Activated CD8-positive, alpha-beta memory T cell treated with anti-CD3 and anti-CD28 coated beads for 36 hours (primary cell): Measurements from ENCODE around the gene EEF1AKMT2. TPM values are rescaled to one million over a fixed set of nuclear protein-coding genes. Genes with fewer than 3 reads are reported as not detected.

ENCODE experiments used
- CTCF ChIA-PET: fragments of 350-600 bp; sonication (Branson Sonifier 250); formaldehyde crosslinking; loops from one replicate; lab custom pipeline; 2021; ENCODE audit warnings: antibody characterized with exemption; lab: Charles Lee
- POLR2A ChIA-PET: fragments of 350-600 bp; sonication (Branson Sonifier 250); formaldehyde crosslinking; loops from one replicate; lab custom pipeline; 2021; ENCODE audit warnings: antibody characterized with exemption; lab: Charles Lee
- total RNA-seq, 2 experiments: library from RNA; stranded (reverse); gene quantifications; one replicate each; pipeline ENCODE4 v1.2.3, GENCODE V29; 2021

EEF1AKMT2 gene
- total RNA-seq, 2 experiments from 2014 or later: 18.7 to 19.1 TPM

DNA sequence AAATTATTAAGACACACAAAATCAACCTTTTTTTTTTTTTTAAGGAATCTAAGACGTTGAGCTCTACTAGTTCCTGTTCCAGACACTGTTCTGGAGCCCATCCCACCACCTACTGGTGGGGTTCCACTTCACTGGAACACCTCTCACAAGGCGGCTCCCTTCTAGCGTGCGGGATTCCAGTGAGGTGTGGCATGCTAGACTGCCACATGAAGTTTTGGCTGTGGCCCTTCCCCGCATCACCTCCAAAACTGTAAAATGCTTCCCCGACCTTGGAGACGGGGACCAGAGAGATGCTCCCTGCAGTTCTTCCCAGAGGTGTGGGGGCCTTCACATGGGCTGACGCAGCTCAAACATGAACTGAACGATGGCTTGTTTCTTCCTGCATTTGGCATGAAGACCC is 60.1 kb downstream of the EEF1AKMT2 start:
- POLR2A ChIA-PET: interaction anchor here (0.6 to 1.6 kb wide), 3 partner anchors 8 to 84 kb away, joined by 3 to 5 read pairs (median 3); no protein-coding TSS in a partner anchor

DNA sequence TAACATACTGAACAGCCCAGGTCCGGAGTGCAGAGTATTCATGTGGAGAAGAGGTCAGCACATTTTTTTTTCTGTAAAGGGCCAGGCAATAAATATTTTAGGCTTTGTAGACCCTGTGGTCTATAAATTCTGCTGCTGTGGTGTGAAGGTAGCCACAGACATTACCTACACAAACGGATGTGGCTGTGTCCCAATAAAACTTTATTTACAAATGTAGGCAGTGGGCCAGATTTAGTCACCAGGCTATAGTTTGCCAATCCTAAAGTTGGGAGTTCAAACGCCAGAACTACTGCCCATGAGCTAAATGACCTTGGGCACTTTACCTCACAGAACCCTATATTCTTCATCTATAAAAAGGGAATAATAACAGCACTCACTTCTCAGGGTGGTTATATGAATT is 60.9 kb downstream of the EEF1AKMT2 start:
- POLR2A ChIA-PET: interaction anchor here (1.6 to 3.2 kb wide), 3 partner anchors 9 to 34 kb away, joined by 3 to 24 read pairs (median 5); no protein-coding TSS in a partner anchor
- CTCF ChIA-PET: interaction anchor here (2.0 to 3.4 kb wide), 2 partner anchors 11 to 12 kb away, joined by 11 to 32 read pairs; no protein-coding TSS in a partner anchor

More for the DNA sequence above, 60.1 kb downstream of the EEF1AKMT2 start:
- CTCF ChIA-PET: interaction anchor here (1.4 to 3.4 kb wide), 3 partner anchors 8 to 13 kb away, joined by 9 to 32 read pairs (median 11); no protein-coding TSS in a partner anchor

DNA sequence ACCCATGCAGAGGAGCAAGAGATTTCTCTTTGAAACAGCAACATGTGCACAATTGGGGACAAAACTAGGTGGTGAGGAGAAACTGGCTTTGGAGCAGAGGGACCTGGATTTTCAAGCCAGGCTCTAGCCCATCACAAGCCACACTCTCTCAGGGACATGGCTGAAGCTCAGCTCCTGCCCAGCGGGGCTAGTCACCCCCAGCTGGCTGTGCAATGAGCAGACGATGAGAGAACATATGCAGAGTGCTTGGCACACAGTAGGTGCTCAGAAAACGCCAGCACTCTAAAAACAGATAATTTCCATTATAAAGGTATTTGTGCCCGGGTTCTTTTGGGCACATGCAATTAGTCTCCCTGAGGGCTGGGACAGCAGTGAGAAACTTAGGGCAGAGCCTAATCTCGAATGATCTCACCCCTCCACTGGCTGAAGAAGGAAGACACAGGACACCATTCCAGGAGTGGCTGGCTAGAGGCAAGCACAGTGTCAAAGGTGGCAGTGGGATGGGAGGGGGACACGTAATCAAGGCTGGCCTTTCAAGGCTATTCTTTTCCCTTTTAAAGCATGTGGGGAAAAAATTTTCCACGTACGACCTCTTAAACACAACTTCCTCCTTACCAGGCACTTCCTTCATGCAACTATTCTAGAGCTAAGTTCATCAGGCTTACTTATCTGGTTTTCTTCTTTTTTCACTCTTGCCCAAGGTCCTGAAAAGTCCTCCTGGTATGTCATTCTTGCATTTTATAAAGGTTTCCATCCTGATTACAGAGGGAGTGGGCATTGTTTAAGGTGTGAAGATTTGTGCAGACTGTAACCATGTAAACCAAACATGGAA is 62.6 kb downstream of the EEF1AKMT2 start:
- CTCF ChIA-PET: interaction anchor here (1.0 to 2.5 kb wide), 6 partner anchors 9 to 40 kb away, joined by 3 to 13 read pairs (median 5); no protein-coding TSS in a partner anchor
- POLR2A ChIA-PET: interaction anchor here (1.0 to 3.2 kb wide), 4 partner anchors 10 to 63 kb away, joined by 3 to 24 read pairs (median 6); partner anchors contain the start of gene EEF1AKMT2

DNA sequence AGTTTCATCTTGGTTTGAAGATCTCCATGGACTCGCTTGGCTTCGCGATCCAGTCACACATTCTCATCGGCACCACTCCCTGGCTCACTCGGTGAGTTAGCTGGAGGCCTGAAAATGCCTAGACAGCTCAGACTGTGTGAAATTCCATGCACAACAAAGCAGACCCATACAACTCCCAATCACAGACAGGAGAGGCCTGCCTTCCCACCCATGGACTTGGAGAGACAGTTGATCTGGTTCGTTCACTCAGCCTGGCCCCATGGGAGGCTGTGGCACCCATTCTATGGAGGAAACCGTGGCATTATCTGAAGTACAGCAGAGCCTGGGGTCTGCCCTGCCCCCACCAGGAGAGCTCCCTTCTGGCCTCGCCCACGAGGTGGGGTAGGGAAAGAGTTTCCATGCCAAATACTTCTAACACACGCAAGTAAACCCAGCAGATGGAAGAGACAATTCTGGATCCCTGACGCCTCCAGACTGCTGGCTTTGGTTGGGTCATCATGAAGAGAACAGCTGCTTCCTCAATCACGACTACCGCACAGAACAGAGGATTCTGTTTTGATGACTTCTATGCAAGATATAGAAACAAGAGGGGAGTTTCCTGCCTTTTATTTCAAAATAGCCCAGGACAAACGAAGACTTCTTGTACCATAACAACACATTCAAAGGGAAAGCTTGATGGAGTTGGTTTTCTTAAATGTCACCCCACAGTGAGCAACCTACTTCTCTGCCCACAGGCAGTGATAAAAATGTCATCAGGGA is 63.4 kb downstream of the EEF1AKMT2 start:
- POLR2A ChIA-PET: interaction anchor here (1.6 to 3.2 kb wide), 2 partner anchors 10 to 39 kb away, joined by 6 to 24 read pairs; no protein-coding TSS in a partner anchor
- CTCF ChIA-PET: interaction anchor here (1.0 to 2.5 kb wide), 5 partner anchors 8 to 39 kb away, joined by 3 to 13 read pairs (median 6); no protein-coding TSS in a partner anchor

- ChIA-PET POLR2A (interaction anchor here (1.6 to 3.2 kb wide), 2 partner anchors 9 to 38 kb away, joined by 6 to 24 read pairs; no protein-coding TSS in a partner anchor), CTCF (interaction anchor here (1.2 to 2.5 kb wide), 4 partner anchors 8 to 11 kb away, joined by 4 to 13 read pairs (median 5); no protein-coding TSS in a partner anchor)
These were observed 64.2 kb downstream of the EEF1AKMT2 start for GRCh38 chr10:124727361-124727960.

- POLR2A ChIA-PET: no interaction called here
- CTCF ChIA-PET: interaction anchor here (1.1 to 5.2 kb wide), 4 partner anchors 8 to 17 kb away, joined by 3 to 37 read pairs (median 4); no protein-coding TSS in a partner anchor
These were observed 65.9 kb downstream of the EEF1AKMT2 start for GRCh38 chr10:124725791-124726190.

DNA sequence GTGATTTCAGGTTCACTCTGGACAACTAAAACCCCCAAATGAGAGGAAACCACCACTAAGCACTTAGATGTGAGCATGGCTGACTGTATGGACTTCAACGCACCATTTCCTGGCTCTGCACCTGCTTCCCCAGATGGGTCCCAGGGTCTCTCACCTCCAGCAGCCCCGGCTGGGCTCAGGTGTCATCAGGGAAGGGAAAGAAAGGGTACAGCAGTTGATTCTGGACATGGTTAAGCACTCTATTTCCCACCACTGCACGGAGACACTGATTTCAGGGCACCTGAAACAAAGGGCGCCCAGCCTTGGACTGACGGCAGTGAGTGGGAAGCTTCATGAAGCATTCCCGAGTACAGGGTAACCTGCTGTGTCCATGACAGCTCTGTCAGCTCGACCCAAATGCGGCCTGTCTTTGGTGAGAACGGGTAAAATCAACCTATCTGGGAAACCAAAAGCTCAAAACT is 66.5 kb downstream of the EEF1AKMT2 start:
- POLR2A ChIA-PET: interaction anchor here (1.1 to 2.7 kb wide), 3 partner anchors 7 to 36 kb away, joined by 3 to 22 read pairs (median 4); no protein-coding TSS in a partner anchor
- CTCF ChIA-PET: interaction anchor here (1.0 to 5.2 kb wide), 5 partner anchors 9 to 36 kb away, joined by 3 to 37 read pairs (median 3); no protein-coding TSS in a partner anchor

DNA sequence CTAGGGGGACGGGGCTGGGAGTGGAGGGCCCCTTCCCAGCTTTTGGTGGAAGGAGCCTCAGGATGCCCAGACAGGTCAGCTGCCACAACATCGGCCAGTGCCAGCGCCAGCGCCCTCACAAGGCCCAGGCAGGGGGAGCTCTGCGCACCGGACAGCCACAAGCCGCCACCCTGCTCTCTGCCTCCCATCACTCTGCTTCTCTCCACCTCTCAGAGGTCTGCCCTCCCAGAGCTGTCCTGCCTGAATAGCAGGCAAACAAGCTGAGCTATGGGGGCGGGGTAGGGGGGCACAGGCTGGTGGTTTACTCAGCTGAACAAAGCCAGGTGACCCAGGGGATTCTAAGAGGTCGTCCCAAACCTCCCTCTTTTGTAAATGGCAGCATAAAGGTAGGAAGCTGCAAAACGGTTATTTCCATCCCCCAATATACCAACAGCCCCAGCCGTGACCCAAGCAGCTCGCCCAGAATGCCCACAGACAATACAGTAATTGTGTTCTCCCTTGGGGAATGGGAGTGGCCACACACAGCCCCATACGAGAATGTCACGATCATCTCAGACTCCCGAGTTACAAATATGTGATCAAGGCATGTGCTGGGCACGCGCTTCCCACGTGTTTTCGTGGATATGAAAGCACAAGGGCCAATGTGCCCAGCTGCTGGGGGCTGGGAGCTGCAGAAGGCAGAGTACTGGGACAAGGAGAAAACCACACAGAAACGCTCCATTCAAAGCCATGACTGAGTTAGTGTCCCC is 67.2 kb downstream of the EEF1AKMT2 start:
- CTCF ChIA-PET: interaction anchor here (1.0 to 5.2 kb wide), 4 partner anchors 10 to 35 kb away, joined by 3 to 37 read pairs (median 8); no protein-coding TSS in a partner anchor
- POLR2A ChIA-PET: interaction anchor here (0.6 to 2.7 kb wide), 5 partner anchors 8 to 35 kb away, joined by 3 to 22 read pairs (median 4); no protein-coding TSS in a partner anchor

- ChIA-PET CTCF (interaction anchor here (1.3 to 5.2 kb wide), 4 partner anchors 8 to 35 kb away, joined by 6 to 37 read pairs (median 11); no protein-coding TSS in a partner anchor), POLR2A (interaction anchor here (0.6 to 2.7 kb wide), 5 partner anchors 8 to 34 kb away, joined by 4 to 22 read pairs (median 6); no protein-coding TSS in a partner anchor)
These were observed 67.9 kb downstream of the EEF1AKMT2 start for GRCh38 chr10:124723826-124724225.

- ChIA-PET CTCF (interaction anchor here (0.5 to 5.2 kb wide), 10 partner anchors 9 to 75 kb away, joined by 3 to 37 read pairs (median 7); no protein-coding TSS in a partner anchor), POLR2A (interaction anchor here (1.0 to 2.7 kb wide), 8 partner anchors 9 to 74 kb away, joined by 3 to 22 read pairs (median 6); no protein-coding TSS in a partner anchor)
These were observed 68.6 kb downstream of the EEF1AKMT2 start for GRCh38 chr10:124722798-124723783.

- CTCF ChIA-PET: interaction anchor here (0.7 to 11.0 kb wide), 7 partner anchors 13 to 73 kb away, joined by 3 to 146 read pairs (median 8); no protein-coding TSS in a partner anchor
- POLR2A ChIA-PET: no interaction called here
These were observed 70.2 kb downstream of the EEF1AKMT2 start for GRCh38 chr10:124721330-124722045.

DNA sequence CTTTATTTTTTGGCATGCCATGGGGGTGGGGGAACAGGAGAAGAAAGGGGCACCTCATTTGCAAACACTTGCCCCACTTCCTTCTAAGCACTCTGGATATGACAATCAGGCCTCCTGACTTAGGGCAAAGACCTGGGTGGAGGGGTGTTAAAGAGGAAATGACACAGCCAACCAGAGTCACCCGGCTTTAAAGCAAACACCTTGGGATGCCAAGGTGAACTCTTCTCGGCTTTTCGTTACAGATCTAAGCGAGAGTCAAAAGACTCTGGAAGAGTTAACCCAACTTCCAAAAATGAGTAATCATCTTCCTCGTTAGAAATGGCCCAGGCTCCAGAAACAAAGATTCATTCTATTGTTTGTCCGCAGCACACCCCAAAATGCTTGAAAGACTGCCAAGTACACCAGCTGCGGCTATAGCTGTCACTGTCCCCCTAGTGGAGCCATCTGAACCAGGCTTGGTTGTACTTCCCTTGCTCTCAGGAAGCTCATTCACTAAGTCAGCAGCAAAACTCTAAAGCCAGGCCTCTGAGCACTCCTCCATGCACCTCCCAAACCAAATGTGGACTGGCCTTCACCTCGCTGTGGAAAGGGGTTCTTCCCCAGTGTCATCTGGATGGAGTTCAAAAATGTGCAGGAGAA is 72.4 kb downstream of the EEF1AKMT2 start:
- CTCF ChIA-PET: interaction anchor here (0.6 to 11.0 kb wide), 18 partner anchors 9 to 86 kb away, joined by 3 to 146 read pairs (median 5); no protein-coding TSS in a partner anchor
- POLR2A ChIA-PET: interaction anchor here (0.6 to 4.9 kb wide), 10 partner anchors 10 to 218 kb away, joined by 3 to 71 read pairs (median 22); no protein-coding TSS in a partner anchor

- CTCF ChIA-PET: interaction anchor here (0.6 to 11.0 kb wide), 22 partner anchors 8 to 105 kb away, joined by 3 to 146 read pairs (median 4); no protein-coding TSS in a partner anchor
- POLR2A ChIA-PET: interaction anchor here (0.5 to 4.9 kb wide), 14 partner anchors 11 to 243 kb away, joined by 3 to 71 read pairs (median 16); no protein-coding TSS in a partner anchor
These were observed 73.6 kb downstream of the EEF1AKMT2 start for GRCh38 chr10:124717911-124718741.
